ENCODE results near the gene HELB.

The HELB gene

DNA sequence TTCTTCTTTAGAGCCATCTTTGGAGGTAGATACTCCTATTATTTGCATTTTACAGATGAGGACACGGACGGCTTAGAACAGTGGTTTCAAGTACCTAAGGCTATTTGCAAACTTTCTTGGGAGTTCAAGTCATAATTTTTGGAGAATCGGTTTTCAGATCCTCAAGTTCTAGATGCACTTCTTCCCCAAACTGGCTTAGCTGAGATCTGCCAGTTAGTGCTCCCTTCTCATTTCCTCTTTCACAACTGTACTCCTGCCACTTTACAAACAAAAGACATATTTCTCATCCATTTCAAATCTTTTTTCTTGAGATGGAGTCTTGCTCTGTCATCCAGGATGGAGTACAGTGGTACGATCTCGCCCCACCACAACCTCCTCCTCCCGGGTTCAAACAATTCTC lies 77.3 kb downstream of the HELB start:
- Histone ChIP-seq H3K27ac (ENCODE audit: insufficient read depth, low read depth, low read length, poor library complexity, severe bottlenecking) (no peak overlapping the region), H3K9me3 (ENCODE audit: control insufficient read depth, low read length) (no peaks in the 10 kb centered on the region), H3K27me3 (ENCODE audit: control insufficient read depth, insufficient read depth, low read length, poor library complexity, severe bottlenecking) (no peaks in the 10 kb centered on the region), H3K4me3 (ENCODE audit: insufficient read depth, low read depth, low read length) (no peak overlapping the region), H3K36me3 (ENCODE audit: control insufficient read depth, insufficient read depth, low read length) (no peaks in the 10 kb centered on the region), H3K4me1 (ENCODE audit: control insufficient read depth, insufficient read depth, low read length) (no peaks in the 10 kb centered on the region)
- WGBS, 2 experiments, result 92 to 96% methylated on average over 6 of the region's 6 CpGs

DNA sequence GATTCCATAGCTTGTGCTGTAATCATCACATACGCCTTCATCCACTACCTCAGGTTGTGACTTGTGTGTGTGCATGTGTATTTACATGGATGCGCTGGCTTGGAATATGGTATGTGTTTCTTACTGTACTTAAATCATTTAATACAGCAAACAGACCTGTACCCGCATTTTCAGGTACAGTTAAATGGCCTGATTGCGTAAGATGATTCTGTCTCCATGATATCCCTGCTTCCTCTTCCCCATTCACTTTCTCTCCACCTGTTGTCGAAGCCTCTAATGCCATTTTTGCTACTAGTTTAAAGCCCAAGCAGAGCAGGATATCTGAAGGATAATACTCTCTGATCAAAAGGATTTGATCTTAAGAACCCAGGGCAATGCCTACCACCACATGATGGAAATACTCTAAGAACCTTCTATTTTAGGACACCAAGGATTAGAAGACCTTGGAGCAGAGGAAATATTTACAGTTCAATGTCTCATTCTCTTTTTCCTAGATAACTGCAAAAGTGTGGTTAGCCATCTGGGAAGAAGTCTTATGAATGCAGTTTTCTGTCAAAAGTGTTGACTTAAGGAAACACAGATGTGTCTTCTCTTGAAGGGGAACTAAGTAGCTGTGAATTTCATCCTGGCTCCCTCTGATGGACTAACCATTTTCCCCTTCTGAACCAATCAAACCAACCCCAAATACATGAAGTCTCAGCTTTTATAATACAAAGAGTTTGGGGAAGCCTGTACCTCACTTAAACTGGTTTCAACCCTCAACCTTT lies 78.7 kb downstream of the HELB start:
- H3K27ac ChIP-seq (ENCODE audit: insufficient read depth, low read depth, low read length, poor library complexity, severe bottlenecking), result no peak overlapping the region
- WGBS, 2 experiments, result 95 to 96% methylated on average over 4 of the region's 5 CpGs
- no peaks in the 10 kb centered on the region for H3K36me3 ChIP-seq (ENCODE audit: control insufficient read depth, insufficient read depth, low read length)
- H3K4me3 ChIP-seq (ENCODE audit: insufficient read depth, low read depth, low read length), result no peak overlapping the region
- no peaks in the 10 kb centered on the region for H3K27me3 ChIP-seq (ENCODE audit: control insufficient read depth, insufficient read depth, low read length, poor library complexity, severe bottlenecking)
- H3K4me1 ChIP-seq (ENCODE audit: control insufficient read depth, insufficient read depth, low read length), result no peaks in the 10 kb centered on the region
- H3K9me3 ChIP-seq (ENCODE audit: control insufficient read depth, low read length), result no peaks in the 10 kb centered on the region

DNA sequence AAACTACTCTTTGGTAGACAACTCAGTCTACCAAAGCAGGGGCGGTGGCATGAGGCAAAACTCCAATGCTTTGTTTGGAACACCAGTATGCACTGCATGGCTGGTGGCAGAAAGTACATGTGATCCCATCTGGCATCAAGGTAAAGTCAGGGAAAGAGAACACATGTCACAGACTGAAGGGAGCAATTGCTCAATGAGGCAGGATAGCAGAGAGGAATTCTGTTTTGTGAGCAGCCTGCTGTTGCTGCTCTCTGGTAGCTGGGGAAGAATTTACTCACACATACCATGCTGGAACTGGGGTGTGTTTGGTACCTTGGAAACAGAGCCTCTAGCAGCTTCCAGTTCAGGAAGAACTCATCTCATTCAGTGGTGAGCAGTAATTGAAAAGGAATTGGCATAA lies 84.8 kb downstream of the HELB start:
- Histone ChIP-seq H3K4me1 (ENCODE audit: control insufficient read depth, insufficient read depth, low read length) (no peaks in the 10 kb centered on the region), H3K9me3 (ENCODE audit: control insufficient read depth, low read length) (no peaks in the 10 kb centered on the region), H3K4me3 (ENCODE audit: insufficient read depth, low read depth, low read length) (no peak overlapping the region), H3K27me3 (ENCODE audit: control insufficient read depth, insufficient read depth, low read length, poor library complexity, severe bottlenecking) (no peaks in the 10 kb centered on the region), H3K27ac (ENCODE audit: insufficient read depth, low read depth, low read length, poor library complexity, severe bottlenecking) (no peak overlapping the region), H3K36me3 (ENCODE audit: control insufficient read depth, insufficient read depth, low read length) (peaks cover 4% of the 10 kb centered on the region)
- 91 to 92% methylated on average over 1 of the region's 1 CpG for WGBS, 2 experiments

All from ectodermal cell (in vitro differentiated cells).